Measurements from ENCODE around the gene APOBEC3B.

Gene APOBEC3B

DNA sequence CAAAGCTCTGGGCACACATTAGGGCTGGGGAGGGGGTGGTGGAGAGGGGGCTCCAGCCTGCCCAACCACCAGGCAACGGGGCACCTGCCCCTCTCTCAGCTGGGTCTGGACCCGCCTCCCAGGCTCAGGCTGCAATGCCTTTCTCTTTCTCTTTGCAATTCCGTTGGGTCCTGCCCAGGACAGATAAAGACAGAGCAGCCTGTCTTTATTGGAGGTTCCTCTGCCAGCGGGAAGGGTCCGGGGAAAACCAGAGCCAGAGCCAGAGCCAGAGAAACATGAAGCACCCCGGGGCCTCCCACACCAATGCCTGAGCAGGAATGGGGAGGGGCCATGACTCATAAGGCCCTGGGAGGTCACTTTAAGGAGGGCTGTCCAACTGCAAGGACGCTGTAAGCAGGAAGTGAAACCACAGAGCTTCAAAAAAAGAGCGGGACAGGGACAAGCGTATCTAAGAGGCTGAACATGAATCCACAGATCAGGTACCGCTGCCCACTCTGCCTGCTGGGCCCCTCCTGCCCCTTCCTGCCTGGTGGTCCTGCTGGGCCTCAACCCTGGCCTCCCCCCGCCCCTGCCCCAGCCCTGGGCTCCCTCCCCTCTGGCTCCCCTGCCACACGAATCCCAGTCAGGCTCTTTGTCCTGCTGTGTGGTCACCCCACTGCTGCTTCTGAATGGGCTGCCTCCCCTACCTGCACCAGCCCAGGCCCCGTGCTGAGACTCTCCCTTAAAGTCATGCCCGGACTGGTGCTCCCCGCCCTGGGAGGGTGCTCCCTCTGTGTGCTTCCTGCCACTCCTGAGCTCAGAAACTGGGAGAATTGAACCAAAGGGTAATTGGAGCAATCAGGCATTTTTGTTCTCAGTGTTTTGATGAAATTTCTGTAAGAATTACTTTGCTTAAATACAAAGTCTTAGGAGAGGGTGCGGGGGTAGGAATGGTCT is at the start of gene APOBEC3B:
Gene APOBEC3B (plus strand): TSS at position 356 of the 936 bp plus-strand sequence. CDS start 107 bp downstream, at position 463.
- H3K36me3 ChIP-seq (ENCODE audit: control insufficient read depth, insufficient read depth, low read length) = peaks cover 4% of the 10 kb centered on the region
- H3K27me3 ChIP-seq (ENCODE audit: control insufficient read depth, insufficient read depth, low read length) = no peaks in the 10 kb centered on the region
- peak within 1 kb of the TSS; percentile 30 for H3K4me3 ChIP-seq (ENCODE audit: low read depth, low read length)
- peaks cover 1% of the 10 kb centered on the region for H3K9me3 ChIP-seq (ENCODE audit: control insufficient read depth, insufficient read depth, low read length)
- peaks cover 4% of the 10 kb centered on the region for H3K4me1 ChIP-seq (ENCODE audit: control insufficient read depth, insufficient read depth, low read length)
- no peak within 1 kb of the TSS for H3K9ac ChIP-seq (ENCODE audit: low read depth, low read length)

DNA sequence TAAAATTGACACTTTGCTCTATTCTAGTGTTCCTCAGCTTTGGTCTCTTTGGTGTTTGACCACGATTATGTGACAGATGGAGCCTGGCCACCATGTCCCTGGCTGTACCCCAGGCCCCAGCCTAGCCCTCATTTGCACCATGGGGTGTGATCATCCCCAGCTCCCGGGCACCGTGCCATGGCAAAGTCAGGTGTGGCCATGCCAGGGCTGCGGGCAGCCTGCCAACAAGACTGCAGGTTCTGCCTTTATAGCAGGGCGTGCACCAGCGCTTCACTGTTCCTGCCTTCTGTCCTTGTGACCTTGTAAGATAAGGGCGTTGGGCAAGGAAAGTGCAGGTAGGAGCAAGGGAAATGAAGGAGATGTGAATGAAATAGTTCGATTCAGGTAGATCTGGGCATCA is 47.1 kb upstream of the APOBEC3B start:
- Histone ChIP-seq H3K27me3 (ENCODE audit: control insufficient read depth, insufficient read depth, low read length) (no peaks in the 10 kb centered on the region), H3K4me3 (ENCODE audit: low read depth, low read length) (no peak overlapping the region), H3K4me1 (ENCODE audit: control insufficient read depth, insufficient read depth, low read length) (no peaks in the 10 kb centered on the region), H3K9ac (ENCODE audit: low read depth, low read length) (no peak overlapping the region), H3K36me3 (ENCODE audit: control insufficient read depth, insufficient read depth, low read length) (no peaks in the 10 kb centered on the region), H3K9me3 (ENCODE audit: control insufficient read depth, insufficient read depth, low read length) (no peaks in the 10 kb centered on the region)

DNA sequence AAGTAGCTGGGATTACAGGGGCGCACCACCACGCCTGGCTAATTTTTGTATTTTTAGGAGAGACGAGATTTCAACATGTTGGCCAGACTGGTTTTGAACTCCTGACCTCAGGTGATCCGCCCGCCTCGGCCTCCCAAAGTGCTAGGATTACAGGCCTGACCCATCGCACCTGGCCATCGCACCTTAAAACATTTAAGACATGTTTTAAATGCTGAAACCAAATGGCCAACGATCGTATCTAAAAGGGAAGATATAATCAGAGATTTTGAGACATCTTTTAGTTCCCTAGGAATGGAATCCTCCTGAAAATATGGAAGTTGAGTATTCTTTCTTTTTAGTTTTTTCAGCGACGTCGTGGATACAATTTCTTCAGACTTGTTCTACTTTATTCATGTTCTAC is 46.5 kb upstream of the APOBEC3B start:
- H3K36me3 ChIP-seq (ENCODE audit: control insufficient read depth, insufficient read depth, low read length) = no peaks in the 10 kb centered on the region
- H3K27me3 ChIP-seq (ENCODE audit: control insufficient read depth, insufficient read depth, low read length) = no peaks in the 10 kb centered on the region
- H3K9me3 ChIP-seq (ENCODE audit: control insufficient read depth, insufficient read depth, low read length) = no peaks in the 10 kb centered on the region
- H3K4me3 ChIP-seq (ENCODE audit: low read depth, low read length) = no peak overlapping the region
- no peaks in the 10 kb centered on the region for H3K4me1 ChIP-seq (ENCODE audit: control insufficient read depth, insufficient read depth, low read length)
- H3K9ac ChIP-seq (ENCODE audit: low read depth, low read length) = no peak overlapping the region

DNA sequence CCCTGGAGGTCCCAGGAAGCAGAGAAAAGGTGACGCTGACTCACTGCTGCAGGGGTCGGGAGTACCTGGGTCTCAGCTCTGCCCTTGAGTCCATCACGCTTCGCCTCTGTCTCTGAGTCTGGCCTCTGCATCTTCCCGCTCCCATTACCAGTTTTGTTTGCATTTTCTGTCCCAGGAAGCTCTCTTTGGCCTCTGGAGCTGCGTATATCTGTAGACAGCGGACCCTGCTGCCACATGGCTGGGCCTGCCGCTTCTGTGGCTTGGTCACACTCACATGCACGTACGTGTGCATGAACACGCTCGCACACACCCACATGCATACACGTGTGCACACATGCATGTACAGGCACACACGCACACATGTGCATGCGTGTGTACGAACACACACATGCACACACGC is 45.6 kb upstream of the APOBEC3B start:
- no peaks in the 10 kb centered on the region for H3K27me3 ChIP-seq (ENCODE audit: control insufficient read depth, insufficient read depth, low read length)

DNA sequence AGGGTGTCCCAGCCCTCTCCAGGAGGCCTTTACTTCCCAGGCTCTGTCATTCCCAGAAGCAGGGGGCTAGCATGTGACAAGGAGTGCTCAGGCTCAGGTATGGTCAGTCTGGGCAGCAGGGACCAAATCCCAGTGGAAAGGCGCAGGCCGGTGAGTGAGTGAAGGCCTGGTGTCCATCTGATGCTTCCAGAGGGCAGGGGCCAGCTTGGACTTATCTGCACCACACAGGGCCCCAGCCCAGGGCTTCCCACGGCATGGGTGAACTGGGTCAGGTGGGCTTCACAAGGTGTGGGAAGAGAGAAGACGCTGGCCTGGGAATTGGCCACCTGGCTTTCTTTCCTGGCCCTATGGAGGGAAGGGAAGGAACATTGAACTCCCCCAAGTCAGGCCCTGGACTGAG is 45.1 kb upstream of the APOBEC3B start:
- Histone ChIP-seq H3K4me3 (ENCODE audit: low read depth, low read length) (no peak overlapping the region), H3K9ac (ENCODE audit: low read depth, low read length) (no peak overlapping the region), H3K9me3 (ENCODE audit: control insufficient read depth, insufficient read depth, low read length) (no peaks in the 10 kb centered on the region), H3K36me3 (ENCODE audit: control insufficient read depth, insufficient read depth, low read length) (no peaks in the 10 kb centered on the region), H3K4me1 (ENCODE audit: control insufficient read depth, insufficient read depth, low read length) (no peaks in the 10 kb centered on the region), H3K27me3 (ENCODE audit: control insufficient read depth, insufficient read depth, low read length) (no peaks in the 10 kb centered on the region)

More for the DNA sequence above, 45.6 kb upstream of the APOBEC3B start:
- H3K9me3 ChIP-seq (ENCODE audit: control insufficient read depth, insufficient read depth, low read length) = no peaks in the 10 kb centered on the region
- H3K4me3 ChIP-seq (ENCODE audit: low read depth, low read length) = no peak overlapping the region
- H3K9ac ChIP-seq (ENCODE audit: low read depth, low read length) = peak overlapping the region; percentile 16
- H3K36me3 ChIP-seq (ENCODE audit: control insufficient read depth, insufficient read depth, low read length) = no peaks in the 10 kb centered on the region
- H3K4me1 ChIP-seq (ENCODE audit: control insufficient read depth, insufficient read depth, low read length) = no peaks in the 10 kb centered on the region

DNA sequence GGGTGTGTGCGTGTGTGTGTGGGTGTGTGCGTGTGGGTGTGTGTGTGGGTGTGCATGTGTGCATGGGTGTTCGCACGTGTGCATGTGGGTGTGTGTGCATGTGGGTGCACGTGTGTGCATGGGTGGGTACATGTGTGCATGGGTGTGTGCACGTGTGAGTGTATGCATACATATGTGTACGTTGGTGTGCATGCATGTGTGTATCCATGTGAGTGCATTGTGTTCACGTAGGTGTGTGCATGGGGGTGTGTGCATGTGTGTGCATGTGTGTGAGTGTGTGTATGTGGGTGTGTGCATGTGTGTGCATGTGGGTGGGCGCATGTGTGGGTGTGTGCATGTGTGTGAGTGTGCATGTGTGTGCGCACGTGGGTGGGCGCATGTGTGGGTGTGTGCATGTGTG is 44.6 kb upstream of the APOBEC3B start:
- Histone ChIP-seq H3K9me3 (ENCODE audit: control insufficient read depth, insufficient read depth, low read length) (no peaks in the 10 kb centered on the region), H3K4me1 (ENCODE audit: control insufficient read depth, insufficient read depth, low read length) (no peaks in the 10 kb centered on the region), H3K9ac (ENCODE audit: low read depth, low read length) (no peak overlapping the region), H3K27me3 (ENCODE audit: control insufficient read depth, insufficient read depth, low read length) (no peaks in the 10 kb centered on the region), H3K36me3 (ENCODE audit: control insufficient read depth, insufficient read depth, low read length) (no peaks in the 10 kb centered on the region), H3K4me3 (ENCODE audit: low read depth, low read length) (no peak overlapping the region)

DNA sequence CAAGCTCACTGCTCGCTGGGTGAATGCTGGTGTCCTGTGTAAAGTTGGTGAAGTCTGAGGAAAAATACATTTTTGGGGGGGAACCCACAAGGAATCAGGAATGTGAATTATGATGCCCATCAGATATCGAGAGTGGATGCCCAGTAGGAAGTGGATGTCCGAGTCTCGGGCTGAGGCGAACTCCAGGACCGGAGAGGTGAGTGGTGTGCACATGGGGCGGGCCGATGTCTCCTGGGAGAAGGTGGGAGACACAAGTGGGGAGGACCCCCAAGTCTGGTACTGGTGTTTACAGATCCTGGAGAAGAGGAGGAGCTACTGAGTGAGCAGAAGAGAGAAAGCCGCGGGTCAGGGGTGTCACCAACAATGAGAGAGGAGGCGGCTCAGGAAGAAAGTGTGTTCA is 43.9 kb upstream of the APOBEC3B start:
- Histone ChIP-seq H3K4me3 (ENCODE audit: low read depth, low read length) (no peak overlapping the region), H3K9me3 (ENCODE audit: control insufficient read depth, insufficient read depth, low read length) (no peaks in the 10 kb centered on the region), H3K27me3 (ENCODE audit: control insufficient read depth, insufficient read depth, low read length) (peaks cover 2% of the 10 kb centered on the region), H3K9ac (ENCODE audit: low read depth, low read length) (no peak overlapping the region), H3K36me3 (ENCODE audit: control insufficient read depth, insufficient read depth, low read length) (no peaks in the 10 kb centered on the region), H3K4me1 (ENCODE audit: control insufficient read depth, insufficient read depth, low read length) (no peaks in the 10 kb centered on the region)

DNA sequence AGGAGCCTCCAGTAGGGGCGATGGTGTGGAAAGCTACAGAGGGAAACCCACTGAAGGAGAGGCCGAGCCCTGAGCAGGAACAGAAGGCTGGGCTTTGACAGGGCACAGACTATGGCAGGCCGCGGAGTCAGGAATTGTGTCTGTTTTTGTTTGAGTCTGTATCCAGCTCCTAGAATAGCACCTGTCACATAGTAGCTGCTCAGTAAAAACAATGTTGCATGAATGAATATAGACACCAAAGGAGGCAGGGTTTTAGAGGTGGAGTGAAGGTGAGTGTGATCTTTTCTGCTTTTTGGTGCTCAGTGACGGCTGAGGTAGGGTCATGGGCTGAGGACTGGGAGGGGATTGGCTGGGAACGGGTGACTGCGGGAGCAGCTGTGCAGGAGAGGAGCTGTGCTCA is 43.2 kb upstream of the APOBEC3B start:
- Histone ChIP-seq H3K4me3 (ENCODE audit: low read depth, low read length) (no peak overlapping the region), H3K9ac (ENCODE audit: low read depth, low read length) (no peak overlapping the region), H3K27me3 (ENCODE audit: control insufficient read depth, insufficient read depth, low read length) (peaks cover 2% of the 10 kb centered on the region), H3K4me1 (ENCODE audit: control insufficient read depth, insufficient read depth, low read length) (no peaks in the 10 kb centered on the region), H3K9me3 (ENCODE audit: control insufficient read depth, insufficient read depth, low read length) (no peaks in the 10 kb centered on the region), H3K36me3 (ENCODE audit: control insufficient read depth, insufficient read depth, low read length) (no peaks in the 10 kb centered on the region)

DNA sequence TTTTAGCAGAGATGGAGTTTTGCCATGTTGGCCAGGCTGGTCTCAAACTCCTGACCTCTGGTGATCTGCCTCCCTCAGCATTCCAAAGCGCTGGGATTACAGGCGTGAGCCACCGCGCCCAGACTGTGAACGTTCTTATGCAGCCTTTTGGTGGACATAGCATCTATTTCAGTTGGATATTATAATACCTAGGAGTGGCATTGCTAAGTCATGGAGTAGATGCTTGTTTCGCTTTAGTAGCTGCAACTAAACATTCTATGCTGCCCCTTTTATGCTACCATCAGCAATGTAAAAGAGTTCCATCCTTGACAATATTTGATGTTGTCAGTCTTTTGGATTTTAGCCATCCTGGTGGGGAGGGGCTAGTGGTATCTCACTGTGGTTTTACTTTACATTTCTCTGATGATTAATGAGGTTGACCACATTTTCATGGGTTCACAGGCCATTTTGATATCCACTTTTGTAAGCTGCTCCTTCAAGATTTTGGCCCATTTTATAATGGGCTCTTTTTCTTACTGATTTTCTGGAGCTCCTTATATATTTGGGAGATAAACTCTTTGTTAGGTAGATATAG is 41.2 kb upstream of the APOBEC3B start:
- no peak overlapping the region for H3K9ac ChIP-seq (ENCODE audit: low read depth, low read length)
- no peaks in the 10 kb centered on the region for H3K36me3 ChIP-seq (ENCODE audit: control insufficient read depth, insufficient read depth, low read length)
- H3K27me3 ChIP-seq (ENCODE audit: control insufficient read depth, insufficient read depth, low read length) = peaks cover 2% of the 10 kb centered on the region
- no peak overlapping the region for H3K4me3 ChIP-seq (ENCODE audit: low read depth, low read length)
- no peaks in the 10 kb centered on the region for H3K9me3 ChIP-seq (ENCODE audit: control insufficient read depth, insufficient read depth, low read length)
- H3K4me1 ChIP-seq (ENCODE audit: control insufficient read depth, insufficient read depth, low read length) = no peaks in the 10 kb centered on the region

DNA sequence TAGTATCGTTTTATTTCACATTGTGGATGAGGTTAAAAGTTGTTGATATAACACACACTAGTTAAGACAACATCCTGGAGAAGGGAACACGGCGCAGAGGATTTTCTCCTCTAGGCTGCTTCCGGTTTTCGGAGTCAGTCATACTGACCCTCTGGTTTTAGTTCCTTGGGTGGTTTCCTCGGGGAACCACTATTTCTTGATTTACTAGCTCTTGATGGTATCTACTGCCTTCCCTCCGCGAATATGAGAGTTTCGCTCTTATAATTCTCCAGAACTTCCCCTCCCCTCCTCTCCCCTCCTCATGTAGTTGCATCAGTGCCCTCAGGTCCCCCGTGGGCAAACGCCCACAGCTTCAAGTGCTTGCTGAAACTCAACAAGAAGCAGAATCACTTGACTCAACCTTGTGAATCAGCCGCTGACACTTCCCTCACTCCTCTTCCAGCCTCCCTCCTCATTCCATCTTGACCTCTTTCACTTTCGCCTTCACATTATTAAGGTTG is 40.6 kb upstream of the APOBEC3B start:
- H3K9ac ChIP-seq (ENCODE audit: low read depth, low read length) = no peak overlapping the region
- H3K27me3 ChIP-seq (ENCODE audit: control insufficient read depth, insufficient read depth, low read length) = peaks cover 2% of the 10 kb centered on the region
- no peaks in the 10 kb centered on the region for H3K36me3 ChIP-seq (ENCODE audit: control insufficient read depth, insufficient read depth, low read length)
- no peak overlapping the region for H3K4me3 ChIP-seq (ENCODE audit: low read depth, low read length)
- H3K9me3 ChIP-seq (ENCODE audit: control insufficient read depth, insufficient read depth, low read length) = no peaks in the 10 kb centered on the region
- peaks cover 2% of the 10 kb centered on the region for H3K4me1 ChIP-seq (ENCODE audit: control insufficient read depth, insufficient read depth, low read length)

DNA sequence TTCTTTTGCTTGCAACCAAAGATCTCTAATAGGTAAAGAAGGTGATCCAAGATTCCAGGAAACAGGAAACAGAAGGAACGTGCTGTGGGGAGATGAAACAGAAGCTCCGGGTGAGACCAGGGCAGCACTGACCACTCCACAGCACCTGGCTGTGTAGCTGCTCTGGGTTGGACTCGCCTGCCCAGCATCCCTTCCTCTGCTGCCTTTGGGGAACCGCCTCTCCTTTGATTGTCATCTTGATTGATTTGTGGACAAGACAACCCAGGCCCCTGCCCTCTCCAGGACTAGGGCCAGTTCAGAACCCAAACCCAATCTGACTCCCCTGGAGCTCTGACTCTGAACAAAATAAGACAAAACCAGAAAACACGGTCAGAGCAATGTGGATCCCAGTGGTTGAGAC is 39.4 kb upstream of the APOBEC3B start:
- Histone ChIP-seq H3K9ac (ENCODE audit: low read depth, low read length) (no peak overlapping the region), H3K4me3 (ENCODE audit: low read depth, low read length) (no peak overlapping the region), H3K27me3 (ENCODE audit: control insufficient read depth, insufficient read depth, low read length) (peaks cover 2% of the 10 kb centered on the region), H3K9me3 (ENCODE audit: control insufficient read depth, insufficient read depth, low read length) (no peaks in the 10 kb centered on the region), H3K4me1 (ENCODE audit: control insufficient read depth, insufficient read depth, low read length) (peaks cover 4% of the 10 kb centered on the region), H3K36me3 (ENCODE audit: control insufficient read depth, insufficient read depth, low read length) (no peaks in the 10 kb centered on the region)

DNA sequence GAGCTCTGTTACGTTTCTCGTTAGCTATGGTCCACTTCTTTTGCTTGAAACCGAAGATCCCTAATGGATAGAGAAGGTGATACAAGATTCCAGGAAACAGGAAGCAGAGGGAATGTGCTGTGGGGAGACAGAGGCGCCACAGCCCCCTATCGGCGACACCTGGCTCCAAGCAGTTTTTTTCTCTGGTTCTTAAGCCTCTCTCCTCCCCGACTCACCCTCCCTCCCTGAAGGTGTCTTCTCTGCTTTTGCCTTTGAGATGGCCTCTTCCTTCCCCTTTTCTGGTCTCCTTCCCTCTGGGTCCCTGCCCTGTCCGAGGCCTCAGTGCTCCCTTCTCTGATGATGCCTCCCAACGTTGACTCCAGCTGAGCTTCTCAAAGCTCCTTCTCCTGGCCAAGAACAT is 38.9 kb upstream of the APOBEC3B start:
- H3K27me3 ChIP-seq (ENCODE audit: control insufficient read depth, insufficient read depth, low read length) = peaks cover 2% of the 10 kb centered on the region
- no peaks in the 10 kb centered on the region for H3K9me3 ChIP-seq (ENCODE audit: control insufficient read depth, insufficient read depth, low read length)
- no peak overlapping the region for H3K9ac ChIP-seq (ENCODE audit: low read depth, low read length)
- no peak overlapping the region for H3K4me3 ChIP-seq (ENCODE audit: low read depth, low read length)
- no peaks in the 10 kb centered on the region for H3K36me3 ChIP-seq (ENCODE audit: control insufficient read depth, insufficient read depth, low read length)
- peaks cover 4% of the 10 kb centered on the region for H3K4me1 ChIP-seq (ENCODE audit: control insufficient read depth, insufficient read depth, low read length)
